GM12872 (cell line): Measurements from ENCODE around the gene SLC13A1.

Source experiments
- CTCF ChIP-seq: IDR thresholded peaks from 3 replicates; pipeline ENCODE4 v1.5.1; 2011; ENCODE audit warnings: low read depth, mild to moderate bottlenecking, low read length, moderate library complexity; ENCODE audit not compliant: insufficient read depth

The SLC13A1 gene

DNA sequence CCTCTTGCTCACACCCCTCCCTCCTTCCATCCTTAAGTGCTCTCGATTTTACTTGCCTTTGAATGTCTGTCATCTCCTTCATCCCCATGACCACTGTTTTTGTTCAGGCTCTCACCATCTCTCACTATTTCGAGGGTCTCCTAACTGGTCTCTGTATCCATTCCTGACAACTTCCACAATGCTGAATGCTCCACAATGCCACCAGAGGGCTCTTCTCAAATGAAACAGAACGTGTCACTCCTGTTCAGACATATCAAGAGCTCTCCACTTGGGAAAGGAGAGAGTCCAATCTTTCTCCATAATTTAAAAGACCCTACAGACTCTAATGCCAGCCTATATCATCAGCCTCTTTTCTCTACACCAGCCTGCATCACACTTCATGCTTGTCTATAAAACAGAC, 9.0 kb upstream of the SLC13A1 start:
- peak; percentile 45; the same call in 2 of the 3 replicates for TF ChIP-seq CTCF

DNA sequence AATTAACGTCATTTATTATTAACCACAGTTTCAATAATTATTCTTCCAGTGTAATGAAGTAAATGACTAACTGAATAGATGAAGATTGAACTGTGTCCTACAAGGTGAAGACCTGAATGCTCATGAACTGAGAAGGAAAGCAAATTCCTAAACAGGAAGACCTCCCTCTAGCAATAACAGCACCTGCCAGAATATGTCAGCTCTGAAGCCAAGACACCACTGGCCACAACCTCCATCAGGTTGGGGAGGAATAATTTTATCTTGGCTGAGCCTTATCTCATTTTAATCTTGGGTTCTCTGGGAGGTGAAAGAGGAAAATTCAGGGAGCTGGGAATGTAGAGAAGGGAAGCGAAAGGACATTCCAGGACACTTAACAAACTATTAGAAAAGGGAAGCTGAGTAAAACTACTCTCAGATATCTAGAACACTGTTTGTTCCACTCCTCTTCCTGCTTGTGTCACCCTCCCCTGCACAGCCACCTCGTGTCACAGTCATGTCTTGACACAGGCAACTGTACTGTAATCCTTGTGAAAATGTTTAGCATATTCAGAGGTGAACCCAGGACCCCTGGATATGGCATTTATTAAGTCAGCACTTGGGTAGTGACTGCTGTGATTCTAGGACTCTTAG, 4.6 kb upstream of the SLC13A1 start:
- TF ChIP-seq CTCF: no peak

- no peak for TF ChIP-seq CTCF
These were observed 2.1 kb upstream of the SLC13A1 start for GRCh38 chr7:123201901-123202300.

DNA sequence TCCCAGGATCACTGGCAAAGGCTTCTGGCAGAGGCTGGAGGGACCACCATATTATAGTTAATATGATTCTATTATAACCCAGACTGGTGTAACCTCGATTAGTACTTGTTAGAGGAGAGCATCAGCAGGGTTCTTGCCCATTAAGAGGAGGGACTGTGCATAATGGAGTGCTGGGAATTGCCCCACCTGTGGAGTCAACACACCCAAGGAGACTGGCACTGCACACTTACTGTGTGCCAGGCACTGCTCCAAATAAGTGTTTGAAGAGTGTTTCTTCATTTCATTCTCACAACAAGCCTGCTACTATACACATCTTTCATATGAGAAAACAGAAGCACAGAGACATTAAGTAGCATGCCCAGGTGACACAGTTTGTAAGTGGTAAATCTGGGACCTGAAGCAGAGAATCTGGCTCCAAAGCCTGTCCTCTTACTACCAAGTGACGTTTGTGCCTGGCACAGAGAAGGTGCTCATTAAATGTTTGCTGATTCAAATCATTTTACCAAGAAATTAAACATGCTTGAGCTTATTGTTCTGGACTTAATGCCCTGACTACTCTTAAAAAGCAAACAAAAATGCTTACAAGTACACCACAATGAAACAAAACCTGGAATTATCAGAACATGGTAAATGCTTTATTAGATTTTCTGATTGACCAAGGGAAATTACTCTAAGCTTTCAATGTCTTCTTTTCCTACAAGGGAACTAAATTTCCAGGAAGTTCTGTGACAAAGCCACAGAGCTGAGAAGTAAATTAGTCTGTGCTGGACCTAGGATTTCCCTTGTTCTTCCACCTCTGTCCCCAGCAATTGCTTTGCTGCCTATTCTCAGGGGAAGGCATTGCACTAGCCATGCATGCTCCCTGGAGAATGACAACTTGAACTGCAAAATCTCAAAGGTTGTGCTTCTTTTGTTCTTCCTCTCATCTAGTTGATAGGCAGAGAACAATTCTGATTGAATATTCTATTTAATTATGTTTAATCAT, 809 bp downstream of the SLC13A1 start:
- TF ChIP-seq CTCF: no peak

- no peak for TF ChIP-seq CTCF
These were observed 1.7 kb downstream of the SLC13A1 start for GRCh38 chr7:123198111-123198510.

DNA sequence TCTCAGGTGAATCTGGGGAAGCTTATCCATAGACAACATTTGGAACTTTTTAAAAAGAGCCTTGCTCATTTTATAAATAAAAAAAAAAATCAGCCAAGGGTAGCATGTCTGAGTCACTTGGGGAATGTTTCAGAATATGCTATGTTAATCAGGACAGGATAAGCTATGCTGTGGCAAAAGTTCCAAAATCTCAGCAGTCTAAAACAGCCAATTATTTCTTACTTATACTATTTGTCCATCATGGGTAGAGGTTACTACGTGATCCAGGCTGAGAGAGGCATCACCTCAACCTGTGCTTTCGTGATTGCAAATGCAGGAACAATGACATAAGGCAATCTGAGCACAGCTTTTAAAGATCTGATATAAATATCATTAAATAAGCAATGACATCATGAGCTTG, 6.5 kb downstream of the SLC13A1 start:
- TF ChIP-seq CTCF: no peak

- TF ChIP-seq CTCF: no peak
These were observed 8.6 kb downstream of the SLC13A1 start for GRCh38 chr7:123191132-123191531.
